ENCODE data around the gene SLC25A38. TPM values are rescaled to one million over a fixed set of nuclear protein-coding genes. Genes with fewer than 3 reads are reported as not detected.

SLC25A38 gene
- total and polyA plus RNA-seq, 11 donors, result 13.6 to 34.8 (median 20.9) TPM

DNA sequence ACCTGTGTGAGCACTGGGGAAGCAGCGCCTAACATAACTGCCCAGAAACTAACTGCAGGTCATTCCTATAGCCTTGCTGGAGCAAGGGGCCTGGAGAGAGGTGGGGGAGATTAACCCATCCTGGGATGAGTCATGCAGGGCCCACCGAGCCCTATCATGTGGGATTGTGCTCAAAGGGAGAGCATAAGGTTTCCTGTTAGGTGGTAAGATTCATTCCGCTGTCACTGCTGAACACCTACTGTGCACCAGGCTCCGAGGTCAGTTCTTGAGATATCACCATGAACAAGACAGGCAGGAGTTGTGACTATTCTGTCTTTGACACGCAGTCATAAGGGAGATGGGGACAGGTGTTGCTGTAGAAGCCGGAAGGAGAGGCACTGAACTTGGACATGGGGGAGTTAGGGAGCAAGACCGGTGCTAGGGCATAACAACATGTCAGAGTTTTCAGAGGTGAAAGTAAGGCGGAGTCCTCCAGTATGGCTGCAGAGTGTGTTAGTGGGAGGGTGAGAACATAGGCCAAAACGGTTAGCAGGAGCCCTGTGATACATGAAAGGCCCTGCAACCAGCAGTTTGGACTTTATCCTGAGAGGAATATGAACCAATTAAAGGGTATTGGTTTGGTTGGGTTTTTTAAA lies 2.4 kb downstream of the SLC25A38 start:
- Histone ChIP-seq H3K9me3 (no peaks in the 10 kb centered on the region), H3K36me3 (peaks cover 0 to 14% (median 10%) of the 10 kb centered on the region in 9 donors), H3K4me3 (no peak overlapping the region), H3K4me1 (peaks cover 0 to 54% (median 21%) of the 10 kb centered on the region in 12 donors), H3K27ac (no peak overlapping the region), H3K27me3 (no peaks in the 10 kb centered on the region)
- no peak for TF ChIP-seq POLR2A (IDR thresholded peaks at IDR 0.05)
- TF ChIP-seq, protein P1, sequence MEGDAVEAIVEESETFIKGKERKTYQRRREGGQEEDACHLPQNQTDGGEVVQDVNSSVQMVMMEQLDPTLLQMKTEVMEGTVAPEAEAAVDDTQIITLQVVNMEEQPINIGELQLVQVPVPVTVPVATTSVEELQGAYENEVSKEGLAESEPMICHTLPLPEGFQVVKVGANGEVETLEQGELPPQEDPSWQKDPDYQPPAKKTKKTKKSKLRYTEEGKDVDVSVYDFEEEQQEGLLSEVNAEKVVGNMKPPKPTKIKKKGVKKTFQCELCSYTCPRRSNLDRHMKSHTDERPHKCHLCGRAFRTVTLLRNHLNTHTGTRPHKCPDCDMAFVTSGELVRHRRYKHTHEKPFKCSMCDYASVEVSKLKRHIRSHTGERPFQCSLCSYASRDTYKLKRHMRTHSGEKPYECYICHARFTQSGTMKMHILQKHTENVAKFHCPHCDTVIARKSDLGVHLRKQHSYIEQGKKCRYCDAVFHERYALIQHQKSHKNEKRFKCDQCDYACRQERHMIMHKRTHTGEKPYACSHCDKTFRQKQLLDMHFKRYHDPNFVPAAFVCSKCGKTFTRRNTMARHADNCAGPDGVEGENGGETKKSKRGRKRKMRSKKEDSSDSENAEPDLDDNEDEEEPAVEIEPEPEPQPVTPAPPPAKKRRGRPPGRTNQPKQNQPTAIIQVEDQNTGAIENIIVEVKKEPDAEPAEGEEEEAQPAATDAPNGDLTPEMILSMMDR (IDR thresholded peaks at IDR 0.05), result no peak
- DNase-seq (no peak), ATAC-seq (no peak)
- intact Hi-C loops (cut with DNase I), result loop anchor here in 4 of 10 donors (2.0 to 10.0 kb wide), 4 partner anchors 21 to 281 kb away; partner anchors contain the start of genes GORASP1 (in 2 of the 4), TTC21A (in 2 of the 4) and RPSA (in 1 of the 4)
- 75 to 77% (median 75%) methylated on average over 9 of the region's 9 CpGs for WGBS, 4 donors

GRCh38 chr3:39386318-39386717 lies 3.1 kb downstream of the SLC25A38 start:
- TF ChIP-seq POLR2A (IDR thresholded peaks at IDR 0.05), result no peak
- TF ChIP-seq, protein P1 (IDR thresholded peaks at IDR 0.05), result no peak
- H3K9me3 ChIP-seq, result no peaks in the 10 kb centered on the region
- H3K27me3 ChIP-seq, result no peaks in the 10 kb centered on the region
- no peak for ATAC-seq
- no peak for DNase-seq
- peaks cover 0 to 54% (median 21%) of the 10 kb centered on the region in 12 donors for H3K4me1 ChIP-seq
- 76 to 78% (median 77%) methylated on average over 5 of the region's 5 CpGs for WGBS, 4 donors
- H3K27ac ChIP-seq, result no peak overlapping the region
- no peak overlapping the region for H3K4me3 ChIP-seq
- intact Hi-C loops (cut with DNase I), result loop anchor here in 4 of 10 donors (10.0 kb wide), 3 partner anchors 202 to 282 kb away; partner anchors contain the start of genes GORASP1 (in 2 of the 4) and TTC21A (in 2 of the 4)
- peaks cover 0 to 21% (median 17%) of the 10 kb centered on the region in 9 donors for H3K36me3 ChIP-seq

- 49 to 71% (median 58%) methylated on average over 1 of the region's 1 CpG for WGBS, 4 donors
- intact Hi-C loops (cut with DNase I), result loop anchor here in 4 of 10 donors (10.0 kb wide), 3 partner anchors 203 to 283 kb away; partner anchors contain the start of genes GORASP1 (in 2 of the 4) and TTC21A (in 2 of the 4)
- no peak for ATAC-seq
Measured at GRCh38 chr3:39387411-39387975, 4.3 kb downstream of the SLC25A38 start.

More at GRCh38 chr3:39387411-39387975, 4.3 kb downstream of the SLC25A38 start:
- no peaks in the 10 kb centered on the region for H3K9me3 ChIP-seq
- peaks cover 0 to 33% (median 29%) of the 10 kb centered on the region in 9 donors for H3K36me3 ChIP-seq
- H3K27me3 ChIP-seq, result no peaks in the 10 kb centered on the region
- no peak overlapping the region for H3K27ac ChIP-seq
- H3K4me3 ChIP-seq, result no peak overlapping the region
- no peak for DNase-seq
- no peak for TF ChIP-seq POLR2A (IDR thresholded peaks at IDR 0.05)
- TF ChIP-seq, protein P1 (IDR thresholded peaks at IDR 0.05), result no peak
- H3K4me1 ChIP-seq, result peaks cover 0 to 54% (median 21%) of the 10 kb centered on the region in 12 donors
